Measurements from ENCODE around the gene KIT. TPM values are rescaled to one million over a fixed set of nuclear protein-coding genes. Genes with fewer than 3 reads are reported as not detected.
"Not testable (repeated sequence)": the region's sequence is repeated elsewhere in the genome, so short reads cannot be mapped to it uniquely, and the experiment has no call there.

The KIT gene
- total RNA-seq, 1 donor from 2014 or later, result 0.12 TPM

- no peak for DNase-seq (ENCODE audit: low read depth)
- H3K4me3 ChIP-seq (ENCODE audit: low read depth, low read length), result no peak overlapping the region
- TF ChIP-seq CTCF (conservative IDR thresholded peaks at IDR 0.05; ENCODE audit: low read depth, low read length), result no peak
Measured at GRCh38 chr4:54635318-54635717, 22.4 kb upstream of the KIT start.

- no peak for DNase-seq (ENCODE audit: low read depth)
- H3K4me3 ChIP-seq (ENCODE audit: low read depth, low read length), result no peak overlapping the region
- no peak for TF ChIP-seq CTCF (conservative IDR thresholded peaks at IDR 0.05; ENCODE audit: low read depth, low read length)
Measured at GRCh38 chr4:54637325-54637724, 20.4 kb upstream of the KIT start.

GRCh38 chr4:54641101-54641500 lies 16.7 kb upstream of the KIT start:
- DNase-seq (ENCODE audit: low read depth); H3K4me3 ChIP-seq (ENCODE audit: low read depth, low read length): not testable (repeated sequence)

GRCh38 chr4:54643172-54643571 lies 14.6 kb upstream of the KIT start:
- TF ChIP-seq CTCF (conservative IDR thresholded peaks at IDR 0.05; ENCODE audit: low read depth, low read length), result no peak
- DNase-seq (ENCODE audit: low read depth), result no peak
- no peak overlapping the region for H3K4me3 ChIP-seq (ENCODE audit: low read depth, low read length)

- DNase-seq (ENCODE audit: low read depth), result no peak
- no peak overlapping the region for H3K4me3 ChIP-seq (ENCODE audit: low read depth, low read length)
- TF ChIP-seq CTCF (conservative IDR thresholded peaks at IDR 0.05; ENCODE audit: low read depth, low read length), result no peak
Measured at GRCh38 chr4:54643958-54644751, 13.6 kb upstream of the KIT start.

- no peak for TF ChIP-seq CTCF (conservative IDR thresholded peaks at IDR 0.05; ENCODE audit: low read depth, low read length)
- H3K4me3 ChIP-seq (ENCODE audit: low read depth, low read length), result no peak overlapping the region
- no peak for DNase-seq (ENCODE audit: low read depth)
Measured at GRCh38 chr4:54645830-54646229, 11.9 kb upstream of the KIT start.

GRCh38 chr4:54647070-54647469 lies 10.7 kb upstream of the KIT start:
- no peak for DNase-seq (ENCODE audit: low read depth)
- no peak for TF ChIP-seq CTCF (conservative IDR thresholded peaks at IDR 0.05; ENCODE audit: low read depth, low read length)
- no peak overlapping the region for H3K4me3 ChIP-seq (ENCODE audit: low read depth, low read length)

All from epithelial cell of proximal tubule (primary cell).